ENCODE data around the gene TNFRSF8.

GRCh38 chr1:12080156-12080555 is 17.1 kb downstream of the TNFRSF8 start:
- TF ChIP-seq CTCF (IDR thresholded peaks at IDR 0.05) (no peak), POLR2A (IDR thresholded peaks at IDR 0.05) (no peak)

All from adrenal gland (tissue), 5 donors.